ENCODE results near the gene KLRC3.
A peak's percentile ranks its signal among the peaks of the same experiment; 100 is the strongest.
"Not testable (repeated sequence)": the region's sequence is repeated elsewhere in the genome, so short reads cannot be mapped to it uniquely, and the experiment has no call there.

KLRC3 gene

GRCh38 chr12:10372559-10372958, 47.8 kb downstream of the KLRC3 start:
- no peaks in the 10 kb centered on the region for H3K9me3 ChIP-seq (ENCODE audit: control insufficient read depth, low read length)
- H3K4me3 ChIP-seq (ENCODE audit: insufficient read depth, low read depth, low read length, poor library complexity, severe bottlenecking): no peak overlapping the region
- H3K27me3 ChIP-seq (replicated peaks; ENCODE audit: control insufficient read depth, insufficient read depth, low read length, poor library complexity, severe bottlenecking): no peaks in the 10 kb centered on the region
- no peaks in the 10 kb centered on the region for H3K36me3 ChIP-seq (ENCODE audit: control insufficient read depth, insufficient read depth, low read length)
- H3K27ac ChIP-seq (ENCODE audit: insufficient read depth, low read length, poor library complexity, severe bottlenecking): no peak overlapping the region
- H3K4me1 ChIP-seq (ENCODE audit: control insufficient read depth, insufficient read depth, low read length, poor library complexity, severe bottlenecking): no peaks in the 10 kb centered on the region
- no peak for DNase-seq

DNA sequence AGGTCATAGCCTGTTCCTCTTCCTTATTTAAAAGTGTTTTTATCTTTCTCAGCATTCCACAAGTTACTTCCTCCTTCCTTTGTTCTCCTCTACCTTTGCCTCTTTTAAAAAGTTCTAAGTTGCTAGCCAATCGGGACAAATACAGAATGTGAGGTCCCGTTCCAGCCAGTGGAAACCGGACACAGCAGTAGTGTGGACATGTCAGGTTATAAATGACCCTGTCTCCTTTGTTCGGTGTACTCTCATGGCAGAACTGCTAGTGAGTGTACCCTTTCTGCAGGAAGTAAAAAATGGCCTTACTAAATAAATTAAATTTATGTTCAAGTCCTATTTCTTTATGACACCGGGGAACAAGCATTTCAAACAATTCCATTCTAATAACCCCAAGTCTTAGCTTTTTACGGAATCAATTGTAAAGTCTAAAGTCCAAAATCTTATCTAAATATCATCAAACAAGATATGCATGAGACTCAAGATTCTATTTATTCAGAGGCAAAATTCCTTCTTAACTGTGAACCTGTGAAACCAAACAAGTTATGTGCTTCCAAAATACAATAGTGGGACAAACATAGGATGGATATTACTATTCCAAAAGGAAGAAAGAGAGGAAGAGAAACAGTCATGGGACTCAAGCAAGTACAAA, 48.4 kb downstream of the KLRC3 start:
- not testable (repeated sequence) for H3K27ac ChIP-seq (ENCODE audit: insufficient read depth, low read length, poor library complexity, severe bottlenecking); H3K9me3 ChIP-seq (ENCODE audit: control insufficient read depth, low read length); H3K4me1 ChIP-seq (ENCODE audit: control insufficient read depth, insufficient read depth, low read length, poor library complexity, severe bottlenecking); H3K27me3 ChIP-seq (replicated peaks; ENCODE audit: control insufficient read depth, insufficient read depth, low read length, poor library complexity, severe bottlenecking); DNase-seq; H3K36me3 ChIP-seq (ENCODE audit: control insufficient read depth, insufficient read depth, low read length); H3K4me3 ChIP-seq (ENCODE audit: insufficient read depth, low read depth, low read length, poor library complexity, severe bottlenecking)

DNA sequence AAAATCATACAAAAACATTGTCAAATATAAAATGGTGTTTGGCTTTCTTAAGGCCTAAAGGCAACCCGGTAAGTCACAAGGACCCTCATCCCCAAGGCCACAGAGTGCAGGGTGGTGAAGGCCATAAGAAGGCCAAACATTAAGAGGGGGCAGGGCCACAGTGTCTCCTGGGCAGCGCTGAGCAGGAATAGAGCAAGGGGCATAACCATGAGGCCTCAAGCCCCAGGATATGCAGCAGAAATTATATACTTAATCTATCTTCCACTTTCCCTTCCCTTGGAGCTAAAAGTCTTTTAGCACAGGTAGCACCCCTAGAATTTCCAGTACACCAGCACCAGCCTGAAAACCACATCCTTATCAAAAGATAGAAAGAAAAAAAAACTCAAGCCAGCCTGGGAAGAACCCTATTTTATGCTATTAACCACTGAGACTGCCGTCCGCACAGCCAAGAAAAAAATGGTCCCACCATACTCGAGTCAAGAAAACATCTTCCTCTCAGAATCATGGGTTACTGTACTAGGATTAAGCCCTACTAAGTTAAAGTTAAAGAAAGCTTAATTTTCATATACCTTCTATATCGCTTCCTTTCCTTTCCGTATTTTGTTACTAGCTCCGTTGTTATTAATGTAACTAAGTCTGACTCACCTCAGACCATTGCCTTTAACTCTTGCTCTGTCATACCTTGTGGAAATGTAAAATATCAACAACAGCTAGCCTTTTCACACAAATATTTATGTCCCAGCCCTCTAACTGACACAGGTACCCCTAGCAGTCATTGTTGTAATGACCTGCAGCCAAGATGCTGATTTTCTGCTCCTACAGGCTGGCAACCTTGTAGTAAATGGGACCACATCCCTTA, 50.6 kb downstream of the KLRC3 start:
- no peak for DNase-seq
- H3K27ac ChIP-seq (ENCODE audit: insufficient read depth, low read length, poor library complexity, severe bottlenecking): no peak overlapping the region
- no peaks in the 10 kb centered on the region for H3K27me3 ChIP-seq (replicated peaks; ENCODE audit: control insufficient read depth, insufficient read depth, low read length, poor library complexity, severe bottlenecking)
- H3K4me3 ChIP-seq (ENCODE audit: insufficient read depth, low read depth, low read length, poor library complexity, severe bottlenecking): no peak overlapping the region
- no peaks in the 10 kb centered on the region for H3K36me3 ChIP-seq (ENCODE audit: control insufficient read depth, insufficient read depth, low read length)
- no peaks in the 10 kb centered on the region for H3K9me3 ChIP-seq (ENCODE audit: control insufficient read depth, low read length)
- H3K4me1 ChIP-seq (ENCODE audit: control insufficient read depth, insufficient read depth, low read length, poor library complexity, severe bottlenecking): peaks cover 5% of the 10 kb centered on the region

DNA sequence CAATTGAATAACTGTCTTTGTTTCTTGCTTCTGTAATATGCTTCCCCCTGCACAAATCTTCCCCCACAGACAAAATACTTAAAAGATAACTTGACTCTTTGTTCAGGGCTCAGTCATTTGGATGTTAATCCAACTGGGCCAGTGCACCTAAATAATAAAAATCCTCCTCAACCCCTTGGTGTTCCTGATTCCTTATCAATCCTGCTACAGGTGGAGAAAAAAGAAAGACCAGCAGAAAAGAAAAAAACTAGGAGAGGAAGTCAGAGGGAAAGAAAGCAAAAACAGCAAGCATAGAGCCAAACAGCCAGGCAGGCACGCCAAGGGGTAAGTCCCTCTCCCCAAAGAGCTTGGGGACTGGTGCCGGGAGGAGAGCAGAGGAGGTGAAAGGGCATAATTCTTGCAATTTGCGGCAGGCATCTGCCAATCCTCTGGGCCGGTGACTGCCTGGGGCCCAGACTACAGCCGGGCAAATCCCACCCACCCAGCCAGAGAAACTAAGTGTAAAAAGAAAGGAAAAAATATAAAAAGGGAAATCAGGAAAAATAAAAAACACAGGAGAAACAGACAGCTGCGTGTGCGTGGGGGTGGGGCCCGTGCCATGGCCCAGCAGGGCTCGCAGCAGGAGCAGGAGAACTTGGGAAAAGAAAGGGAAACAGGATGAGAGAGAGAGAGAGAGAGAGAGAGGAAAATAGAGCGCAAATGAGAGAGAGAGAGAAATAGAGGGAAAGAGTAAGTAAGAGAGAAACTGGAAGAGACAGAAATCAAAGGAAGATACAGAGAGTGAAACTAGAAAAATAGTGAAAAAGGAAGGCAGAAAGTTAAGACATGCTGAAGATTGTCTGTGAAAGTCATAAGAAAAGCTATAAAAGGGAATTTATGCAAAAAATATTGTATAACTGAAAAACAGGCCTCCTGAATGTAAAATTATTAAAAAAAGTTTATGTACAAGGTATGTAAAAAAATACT, 51.9 kb downstream of the KLRC3 start:
- Histone ChIP-seq H3K27me3 (replicated peaks; ENCODE audit: control insufficient read depth, insufficient read depth, low read length, poor library complexity, severe bottlenecking) (no peaks in the 10 kb centered on the region), H3K36me3 (ENCODE audit: control insufficient read depth, insufficient read depth, low read length) (no peaks in the 10 kb centered on the region), H3K4me1 (ENCODE audit: control insufficient read depth, insufficient read depth, low read length, poor library complexity, severe bottlenecking) (peaks cover 5% of the 10 kb centered on the region), H3K27ac (ENCODE audit: insufficient read depth, low read length, poor library complexity, severe bottlenecking) (no peak overlapping the region), H3K9me3 (ENCODE audit: control insufficient read depth, low read length) (no peaks in the 10 kb centered on the region), H3K4me3 (ENCODE audit: insufficient read depth, low read depth, low read length, poor library complexity, severe bottlenecking) (no peak overlapping the region)
- DNase-seq: no peak

DNA sequence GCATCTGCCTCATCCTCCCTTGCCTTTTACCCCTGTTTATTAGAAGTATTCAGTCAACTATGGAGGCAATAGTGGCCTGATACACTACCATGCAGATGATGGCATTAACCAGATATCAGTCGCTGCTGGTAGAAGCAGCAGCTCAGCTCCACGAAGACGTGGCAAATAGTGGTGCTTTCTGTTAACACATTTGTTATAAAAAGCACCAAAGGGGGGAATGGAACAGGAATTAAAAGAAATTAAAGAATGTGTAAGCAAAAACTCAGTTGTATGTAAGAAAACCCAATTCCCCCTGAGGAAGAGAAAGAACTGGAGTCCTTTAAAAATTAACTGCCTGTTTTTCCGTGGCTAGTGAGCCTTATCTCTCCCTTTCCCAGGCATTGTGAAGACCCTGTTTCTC, 52.7 kb downstream of the KLRC3 start:
- DNase-seq; H3K4me1 ChIP-seq (ENCODE audit: control insufficient read depth, insufficient read depth, low read length, poor library complexity, severe bottlenecking); H3K27ac ChIP-seq (ENCODE audit: insufficient read depth, low read length, poor library complexity, severe bottlenecking); H3K9me3 ChIP-seq (ENCODE audit: control insufficient read depth, low read length); H3K36me3 ChIP-seq (ENCODE audit: control insufficient read depth, insufficient read depth, low read length); H3K4me3 ChIP-seq (ENCODE audit: insufficient read depth, low read depth, low read length, poor library complexity, severe bottlenecking); H3K27me3 ChIP-seq (replicated peaks; ENCODE audit: control insufficient read depth, insufficient read depth, low read length, poor library complexity, severe bottlenecking): not testable (repeated sequence)

GRCh38 chr12:10366875-10367274, 53.5 kb downstream of the KLRC3 start:
- Histone ChIP-seq H3K4me3 (ENCODE audit: insufficient read depth, low read depth, low read length, poor library complexity, severe bottlenecking) (no peak overlapping the region), H3K27ac (ENCODE audit: insufficient read depth, low read length, poor library complexity, severe bottlenecking) (no peak overlapping the region), H3K9me3 (ENCODE audit: control insufficient read depth, low read length) (no peaks in the 10 kb centered on the region), H3K36me3 (ENCODE audit: control insufficient read depth, insufficient read depth, low read length) (no peaks in the 10 kb centered on the region), H3K4me1 (ENCODE audit: control insufficient read depth, insufficient read depth, low read length, poor library complexity, severe bottlenecking) (peaks cover 5% of the 10 kb centered on the region), H3K27me3 (replicated peaks; ENCODE audit: control insufficient read depth, insufficient read depth, low read length, poor library complexity, severe bottlenecking) (no peaks in the 10 kb centered on the region)
- no peak for DNase-seq

DNA sequence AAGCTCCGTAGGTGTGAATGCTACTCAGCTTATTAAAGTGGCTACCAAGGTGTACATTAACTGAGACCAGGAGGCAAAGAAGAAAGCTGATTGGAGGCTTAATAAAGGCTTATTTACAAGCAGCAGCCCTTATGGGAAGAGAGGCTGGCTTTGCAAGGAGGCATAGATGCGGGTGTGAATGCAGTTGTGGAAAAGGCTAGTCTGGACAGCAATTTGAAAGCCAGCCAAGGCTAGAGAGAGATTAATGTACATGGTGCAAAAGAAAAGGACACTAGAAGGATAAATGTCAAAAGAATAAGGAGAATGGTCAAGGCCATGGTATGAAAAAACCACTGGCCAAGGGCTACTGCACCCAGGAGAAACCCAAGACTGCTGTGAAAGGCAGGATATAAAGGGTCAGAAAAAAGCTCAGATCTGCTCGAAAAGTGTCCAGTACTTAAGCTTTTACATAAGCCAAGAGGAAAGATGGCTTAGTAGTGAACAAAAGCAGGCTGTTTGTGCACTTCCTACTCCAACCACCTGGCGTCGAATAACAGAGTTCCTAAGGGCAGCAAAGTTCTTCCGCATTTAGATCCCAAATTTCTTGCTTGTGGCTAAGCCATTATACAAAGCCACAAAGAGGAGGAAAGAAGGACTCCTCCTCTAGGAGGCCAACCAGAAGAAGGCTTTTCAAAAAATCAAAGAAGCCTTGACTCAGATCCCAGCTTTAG, 54.5 kb downstream of the KLRC3 start:
- peaks cover 5% of the 10 kb centered on the region for H3K4me1 ChIP-seq (ENCODE audit: control insufficient read depth, insufficient read depth, low read length, poor library complexity, severe bottlenecking)
- H3K4me3 ChIP-seq (ENCODE audit: insufficient read depth, low read depth, low read length, poor library complexity, severe bottlenecking): no peak overlapping the region
- no peaks in the 10 kb centered on the region for H3K27me3 ChIP-seq (replicated peaks; ENCODE audit: control insufficient read depth, insufficient read depth, low read length, poor library complexity, severe bottlenecking)
- H3K9me3 ChIP-seq (ENCODE audit: control insufficient read depth, low read length): no peaks in the 10 kb centered on the region
- no peaks in the 10 kb centered on the region for H3K36me3 ChIP-seq (ENCODE audit: control insufficient read depth, insufficient read depth, low read length)
- no peak for DNase-seq
- peak overlapping the region; percentile 61 for H3K27ac ChIP-seq (ENCODE audit: insufficient read depth, low read length, poor library complexity, severe bottlenecking)

GRCh38 chr12:10364815-10365622, 55.4 kb downstream of the KLRC3 start:
- peak overlapping the region; percentile 91 for H3K4me3 ChIP-seq (ENCODE audit: insufficient read depth, low read depth, low read length, poor library complexity, severe bottlenecking)
- H3K4me1 ChIP-seq (ENCODE audit: control insufficient read depth, insufficient read depth, low read length, poor library complexity, severe bottlenecking): peaks cover 5% of the 10 kb centered on the region
- peak; percentile 6 to 38 (median 13) for DNase-seq
- H3K9me3 ChIP-seq (ENCODE audit: control insufficient read depth, low read length): no peaks in the 10 kb centered on the region
- H3K27me3 ChIP-seq (replicated peaks; ENCODE audit: control insufficient read depth, insufficient read depth, low read length, poor library complexity, severe bottlenecking): no peaks in the 10 kb centered on the region
- H3K36me3 ChIP-seq (ENCODE audit: control insufficient read depth, insufficient read depth, low read length): no peaks in the 10 kb centered on the region
- H3K27ac ChIP-seq (ENCODE audit: insufficient read depth, low read length, poor library complexity, severe bottlenecking): peak overlapping the region; percentile 61
